ENCODE results near the gene SHFL.

SHFL gene

DNA sequence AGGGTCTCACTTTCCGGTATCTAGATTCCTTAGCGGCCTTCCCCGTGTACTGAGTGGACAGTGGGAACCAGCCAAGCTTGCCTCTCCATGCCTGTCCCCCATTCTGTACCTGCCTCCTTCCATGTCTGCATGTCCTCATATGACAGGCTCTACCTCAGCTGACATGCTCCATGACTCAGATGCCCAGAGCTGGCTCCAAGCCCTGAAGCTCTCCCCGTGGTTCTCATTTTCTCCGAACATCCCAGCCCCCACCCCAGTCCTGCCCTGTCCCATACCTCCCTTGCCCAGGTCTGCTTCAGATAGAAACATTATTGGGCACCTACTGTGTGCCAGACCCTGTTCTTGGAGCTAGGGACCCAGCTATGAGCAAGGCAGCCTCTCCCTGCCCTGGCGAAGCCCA, 17.1 kb upstream of the SHFL start:
- no peak overlapping the region for H3K27ac Mint-ChIP-seq
- no peaks in the 10 kb centered on the region for H3K4me1 Mint-ChIP-seq
- H3K9me3 Mint-ChIP-seq: peaks cover 2% of the 10 kb centered on the region
- peaks cover 28% of the 10 kb centered on the region for H3K27me3 Mint-ChIP-seq (ENCODE audit: low read depth)
- H3K36me3 Mint-ChIP-seq (ENCODE audit: low read depth): no peaks in the 10 kb centered on the region
- H3K4me3 Mint-ChIP-seq: no peak overlapping the region
- no peak for TF ChIP-seq CTCF (IDR thresholded peaks at IDR 0.05; ENCODE audit: unreplicated experiment in 3 of 3)

- Mint-ChIP-seq H3K9me3 (peaks cover 2% of the 10 kb centered on the region), H3K4me3 (no peak overlapping the region), H3K27ac (no peak overlapping the region), H3K27me3 (ENCODE audit: low read depth) (peaks cover 31% of the 10 kb centered on the region), H3K4me1 (no peaks in the 10 kb centered on the region), H3K36me3 (ENCODE audit: low read depth) (no peaks in the 10 kb centered on the region)
- TF ChIP-seq CTCF (IDR thresholded peaks at IDR 0.05; ENCODE audit: unreplicated experiment in 3 of 3): no peak
Observed at GRCh38 chr19:10070730-10071446, 15.2 kb upstream of the SHFL start.

DNA sequence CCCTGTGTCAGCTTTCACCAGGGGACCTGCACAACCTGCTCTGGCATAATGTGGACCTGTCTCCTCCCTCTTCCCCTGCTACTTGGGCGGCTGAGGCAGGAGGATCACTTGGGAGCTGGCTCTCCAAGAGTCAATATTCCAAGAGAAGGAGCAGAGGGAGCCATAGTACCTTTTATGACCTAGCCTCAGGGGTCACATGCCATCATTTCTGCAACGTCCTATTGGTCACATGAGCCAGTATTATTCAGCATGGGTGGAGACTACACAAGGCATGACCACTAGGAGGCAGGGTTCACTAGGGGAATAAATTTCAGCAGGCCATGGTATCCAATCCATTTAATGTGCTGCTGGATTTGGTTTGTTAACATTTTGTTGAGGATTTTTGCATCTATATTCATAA, 12.0 kb upstream of the SHFL start:
- H3K27me3 Mint-ChIP-seq (ENCODE audit: low read depth): peaks cover 34% of the 10 kb centered on the region
- no peaks in the 10 kb centered on the region for H3K4me1 Mint-ChIP-seq
- H3K27ac Mint-ChIP-seq: no peak overlapping the region
- H3K4me3 Mint-ChIP-seq: no peak overlapping the region
- peak in 1 of 3 experiments; percentile 13 for TF ChIP-seq CTCF (IDR thresholded peaks at IDR 0.05; ENCODE audit: unreplicated experiment in 3 of 3)
- peaks cover 2% of the 10 kb centered on the region for H3K9me3 Mint-ChIP-seq
- H3K36me3 Mint-ChIP-seq (ENCODE audit: low read depth): no peaks in the 10 kb centered on the region

DNA sequence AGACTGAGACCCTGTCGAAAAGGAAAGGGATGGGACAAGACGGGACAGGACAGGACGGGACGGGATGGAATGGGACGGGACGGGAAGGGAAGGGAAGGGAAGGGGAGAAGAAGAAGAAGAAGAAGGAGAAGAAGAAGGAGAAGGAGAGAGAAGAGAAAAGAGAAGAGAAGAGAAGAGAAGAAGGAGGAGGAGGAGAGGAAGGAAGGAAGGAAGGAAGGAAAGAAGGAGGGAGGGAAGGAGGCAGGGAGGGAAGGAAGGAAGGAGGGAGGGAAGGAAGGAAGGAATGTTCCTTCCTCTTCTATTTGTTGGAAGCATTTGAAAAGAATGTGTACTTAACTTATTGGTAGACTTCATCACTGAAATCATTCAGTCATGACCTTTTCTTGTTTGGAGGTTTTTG, 9.6 kb upstream of the SHFL start:
- H3K27me3 Mint-ChIP-seq (ENCODE audit: low read depth): peaks cover 21% of the 10 kb centered on the region
- peaks cover 2% of the 10 kb centered on the region for H3K9me3 Mint-ChIP-seq
- no peaks in the 10 kb centered on the region for H3K36me3 Mint-ChIP-seq (ENCODE audit: low read depth)
- no peaks in the 10 kb centered on the region for H3K4me1 Mint-ChIP-seq
- H3K4me3 Mint-ChIP-seq: no peak overlapping the region
- no peak for TF ChIP-seq CTCF (IDR thresholded peaks at IDR 0.05; ENCODE audit: unreplicated experiment in 3 of 3)
- no peak overlapping the region for H3K27ac Mint-ChIP-seq

GRCh38 chr19:10078329-10078728, 7.8 kb upstream of the SHFL start:
- Mint-ChIP-seq H3K27me3 (ENCODE audit: low read depth) (peaks cover 24% of the 10 kb centered on the region), H3K27ac (peak overlapping the region in 1 of 3 experiments; percentile 23), H3K9me3 (no peaks in the 10 kb centered on the region), H3K36me3 (ENCODE audit: low read depth) (no peaks in the 10 kb centered on the region), H3K4me1 (no peaks in the 10 kb centered on the region), H3K4me3 (no peak overlapping the region)
- no peak for TF ChIP-seq CTCF (IDR thresholded peaks at IDR 0.05; ENCODE audit: unreplicated experiment in 3 of 3)

DNA sequence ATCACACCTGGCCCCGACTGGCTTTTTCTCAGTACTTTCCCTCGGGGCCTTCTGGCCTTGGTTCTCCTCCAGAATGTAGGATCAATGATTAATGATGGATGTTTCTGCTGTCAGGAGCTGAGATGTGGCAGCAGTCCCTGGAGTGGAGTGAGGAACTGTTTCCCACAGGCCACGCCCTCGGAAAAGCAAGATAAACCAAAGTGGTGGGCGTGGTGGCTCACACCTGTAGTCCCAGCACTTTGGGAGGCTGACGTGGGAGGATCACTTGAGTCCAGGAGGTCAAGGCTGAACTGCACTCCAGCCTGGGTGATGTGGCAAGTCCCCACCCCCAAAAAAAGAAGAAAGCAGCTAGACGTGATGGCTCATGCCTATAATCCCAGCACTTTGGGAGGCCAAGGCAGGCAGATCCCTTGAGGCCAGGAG, 7.1 kb upstream of the SHFL start:
- no peak for TF ChIP-seq CTCF (IDR thresholded peaks at IDR 0.05; ENCODE audit: unreplicated experiment in 3 of 3)
- no peaks in the 10 kb centered on the region for H3K36me3 Mint-ChIP-seq (ENCODE audit: low read depth)
- H3K27ac Mint-ChIP-seq: no peak overlapping the region

More for the DNA sequence above, 7.1 kb upstream of the SHFL start:
- Mint-ChIP-seq H3K4me1 (no peaks in the 10 kb centered on the region), H3K9me3 (no peaks in the 10 kb centered on the region), H3K4me3 (no peak overlapping the region), H3K27me3 (ENCODE audit: low read depth) (peaks cover 30% of the 10 kb centered on the region)

All from nephron (organoid).